B cell (primary cell): ENCODE data around the gene HMCN1. TPM values are rescaled to one million over a fixed set of nuclear protein-coding genes. Genes with fewer than 3 reads are reported as not detected.

Source experiments
- ATAC-seq: fragments of 200-7000 bp; cut with Tn5 transposase; one replicate; pipeline ENCODE4 v1.10.0; 2021; ENCODE audit warnings: low read depth, mild to moderate bottlenecking, moderate number of reproducible peaks, moderate library complexity
- CTCF ChIA-PET: fragments of 350-600 bp; sonication (Branson Sonifier 250); formaldehyde crosslinking; loops from one replicate; lab custom pipeline; 2021; ENCODE audit warnings: antibody characterized with exemption, inconsistent platforms; lab: Charles Lee
- POLR2A ChIA-PET: fragments of 350-600 bp; sonication (Branson Sonifier 250); formaldehyde crosslinking; loops from one replicate; lab custom pipeline; 2021; ENCODE audit warnings: antibody characterized with exemption; lab: Charles Lee
- DNase-seq: peaks from one replicate; pipeline ENCODE4 v3.0.0; 2013
- H2AFZ ChIP-seq: 2 replicates; pipeline ENCODE4 v1.6.1; 2012; ENCODE audit warnings: mild to moderate bottlenecking, low read depth, low read length; ENCODE audit not compliant: insufficient read depth, poor library complexity, severe bottlenecking
- H3K27ac ChIP-seq, 2 donors: 1 replicate in 1 of 2; 2 replicates in 1 of 2; pipeline ENCODE4 v1.5.1; 2012 to 2013; ENCODE audit warnings: low read length in 2 of 2, mild to moderate bottlenecking in 2 of 2, moderate library complexity in 1 of 2
- H3K27me3 ChIP-seq, 4 experiments: fragments of 200-600 bp in 1 of 4; sonication (generic) in 1 of 4; replicated peaks in 1 of 4; 1 replicate in 2 of 4; 2 replicates in 2 of 4; pipeline versions ENCODE4 v1.6.1 to v1.7.0; 2013 to 2016; ENCODE audit warnings: low read length in 3 of 4, mild to moderate bottlenecking in 2 of 4, mixed read lengths in 1 of 4, moderate library complexity in 1 of 4; ENCODE audit not compliant: insufficient read depth in 4 of 4, control insufficient read depth in 3 of 4; ENCODE audit errors: control extremely low read depth in 1 of 4
- H3K36me3 ChIP-seq, 2 experiments: replicated peaks in 1 of 2; 1 replicate in 1 of 2; 2 replicates in 1 of 2; pipeline versions ENCODE4 v1.6.1 to v1.7.1; 2013; ENCODE audit warnings: low read length in 1 of 2; ENCODE audit not compliant: insufficient read depth in 2 of 2, control insufficient read depth in 1 of 2; ENCODE audit errors: control extremely low read depth in 1 of 2, extremely low read depth in 1 of 2
- H3K4me1 ChIP-seq, 2 donors: fragments of 200-600 bp in 1 of 2; sonication (generic) in 1 of 2; 1 replicate in 1 of 2; 2 replicates in 1 of 2; pipeline versions ENCODE4 v1.5.1 to v1.6.1; 2013 to 2017; ENCODE audit warnings: low read length in 2 of 2; ENCODE audit not compliant: control insufficient read depth in 2 of 2, insufficient read depth in 2 of 2
- H3K4me2 ChIP-seq: replicated peaks from 2 replicates; pipeline ENCODE3; 2012; ENCODE audit warnings: mild to moderate bottlenecking, low read depth, low read length; ENCODE audit not compliant: poor library complexity, severe bottlenecking
- H3K4me3 ChIP-seq, 5 experiments: fragments of 200-600 bp in 1 of 5; sonication (generic) in 1 of 5; 1 replicate in 3 of 5; 2 replicates in 2 of 5; pipeline versions ENCODE4 v1.5.1 to v1.7.0; 2011 to 2016; ENCODE audit warnings: low read length in 4 of 5, mild to moderate bottlenecking in 4 of 5, low read depth in 2 of 5, control low read depth in 1 of 5, moderate library complexity in 1 of 5; ENCODE audit not compliant: insufficient read depth in 1 of 5; ENCODE audit errors: control extremely low read depth in 1 of 5, extremely low read depth in 1 of 5
- H3K79me2 ChIP-seq: fragments of 200-600 bp; sonication (generic); one replicate; pipeline ENCODE4 v1.6.0; 2016; ENCODE audit warnings: low read length; ENCODE audit not compliant: control insufficient read depth, insufficient read depth
- H3K9ac ChIP-seq: fragments of 200-600 bp; sonication (generic); 2 replicates; pipeline ENCODE4 v1.6.1; 2017; ENCODE audit warnings: mild to moderate bottlenecking, low read length, moderate library complexity
- H3K9me3 ChIP-seq, 3 donors: one replicate each; pipeline versions ENCODE4 v1.6.1 to v1.7.1; 2013; ENCODE audit warnings: low read length in 2 of 3; ENCODE audit not compliant: control insufficient read depth in 2 of 3, insufficient read depth in 1 of 3; ENCODE audit errors: control extremely low read depth in 1 of 3
- H4K20me1 ChIP-seq: 2 replicates; pipeline ENCODE4 v1.6.0; 2012; ENCODE audit warnings: mild to moderate bottlenecking, low read length; ENCODE audit not compliant: insufficient read depth, control insufficient read depth, poor library complexity, severe bottlenecking
- H3K27ac Mint-ChIP-seq: one replicate; pipeline ENCODE4 v1.8.0; 2021; ENCODE audit warnings: mixed read lengths
- H3K27me3 Mint-ChIP-seq: one replicate; pipeline ENCODE4 v1.8.0; 2021; ENCODE audit warnings: mixed read lengths
- H3K4me1 Mint-ChIP-seq: one replicate; pipeline ENCODE4 v1.8.0; 2021; ENCODE audit warnings: mixed read lengths
- H3K4me3 Mint-ChIP-seq: one replicate; pipeline ENCODE4 v1.8.0; 2021; ENCODE audit warnings: mixed read lengths
- H3K9me3 Mint-ChIP-seq: one replicate; pipeline ENCODE4 v1.8.0; 2022; ENCODE audit warnings: mixed read lengths; ENCODE audit not compliant: insufficient read depth
- CTCF ChIP-seq: fragments of 200-600 bp; IDR thresholded peaks from one replicate; pipeline ENCODE4 v1.8.0; 2022; ENCODE audit warnings: antibody characterized with exemption, mild to moderate bottlenecking
- EZH2 ChIP-seq: IDR thresholded peaks from 2 replicates; pipeline ENCODE4 v1.6.1; 2012; ENCODE audit warnings: borderline replicate concordance, low read depth, mild to moderate bottlenecking, moderate library complexity, low read length; ENCODE audit not compliant: insufficient read depth, poor library complexity, severe bottlenecking
- WGBS: methylation state at CpG from one replicate; pipeline ENCODE4 v1.1.5; 2013; ENCODE audit warnings: missing lambda C conversion rate; ENCODE audit not compliant: insufficient coverage; 5-methylcytosine and 5-hydroxymethylcytosine counted together
- intact Hi-C: fragments of 100-400 bp; cut with micrococcal nuclease; formaldehyde crosslinking; loops from one replicate; pipeline ENCODE4 v1.10.0; 2022
- polyA plus RNA-seq: library from polyadenylated mRNA; depleted of rRNA; stranded (reverse); fragments of >200 nt; gene quantifications from 2 replicates; pipeline ENCODE4 v1.2.3, GENCODE V29; 2012
- total RNA-seq, 2 donors: library from RNA; stranded (reverse); fragments of 120-200 nt in 1 of 2; gene quantifications; 1 replicate in 1 of 2; 2 replicates in 1 of 2; pipeline versions ENCODE4 v1.2.3 to v1.2.4, GENCODE V29; 2013 to 2022

Gene HMCN1
- total and polyA plus RNA-seq, 2 donors (not counting 1 experiment from before 2014, with no cell fraction given) = not detected

- Histone ChIP-seq H3K79me2 (no peaks in the 10 kb centered on the region), H3K36me3 (no peaks in the 10 kb centered on the region), H3K4me3 (no peak overlapping the region), H4K20me1 (no peaks in the 10 kb centered on the region), H2AFZ (no peak overlapping the region), H3K27ac (no peak overlapping the region), H3K4me1 (no peaks in the 10 kb centered on the region), H3K9me3 (no peaks in the 10 kb centered on the region), H3K27me3 (no peaks in the 10 kb centered on the region), H3K4me2 (no peak overlapping the region), H3K9ac (no peak overlapping the region)
- no peaks in the 10 kb centered on the region for H3K9me3 Mint-ChIP-seq
- DNase-seq (no peak), ATAC-seq (no peak)
- no CpG with 5 or more reads among the region's 3 CpGs for WGBS
- TF ChIP-seq CTCF = no peak
- TF ChIP-seq EZH2 = no peak
- H3K27me3 Mint-ChIP-seq = no peaks in the 10 kb centered on the region
- H3K4me1 Mint-ChIP-seq = no peaks in the 10 kb centered on the region
- ChIA-PET CTCF (no interaction called here), POLR2A (no interaction called here)
- no peak overlapping the region for H3K4me3 Mint-ChIP-seq
- H3K27ac Mint-ChIP-seq = no peak overlapping the region
- intact Hi-C loops = no loop called here
Measured at GRCh38 chr1:186125511-186125910, 391.3 kb downstream of the HMCN1 start.

GRCh38 chr1:186129758-186130157 is 395.6 kb downstream of the HMCN1 start:
- ChIA-PET CTCF (no interaction called here), POLR2A (no interaction called here)
- WGBS = 88% methylated on average over 1 of the region's 4 CpGs
- no peak for DNase-seq
- no peaks in the 10 kb centered on the region for H3K9me3 Mint-ChIP-seq
- no peak overlapping the region for H3K27ac Mint-ChIP-seq
- no peak for TF ChIP-seq EZH2
- H3K4me3 Mint-ChIP-seq = no peak overlapping the region
- Histone ChIP-seq H3K4me3 (no peak overlapping the region), H3K4me2 (no peak overlapping the region), H3K79me2 (no peaks in the 10 kb centered on the region), H4K20me1 (no peaks in the 10 kb centered on the region), H3K27ac (no peak overlapping the region), H3K36me3 (no peaks in the 10 kb centered on the region), H3K9me3 (no peaks in the 10 kb centered on the region), H3K27me3 (no peaks in the 10 kb centered on the region), H2AFZ (no peak overlapping the region), H3K4me1 (no peaks in the 10 kb centered on the region), H3K9ac (no peak overlapping the region)
- ATAC-seq = no peak
- intact Hi-C loops = no loop called here
- H3K27me3 Mint-ChIP-seq = no peaks in the 10 kb centered on the region
- no peaks in the 10 kb centered on the region for H3K4me1 Mint-ChIP-seq
